NCI-H1930 (cell line): Measurements from ENCODE around the gene LTB4R.
A peak's percentile ranks its signal among the peaks of the same experiment; 100 is the strongest.

Experiments
- DNase-seq, 2 experiments: peaks; one replicate each; lab custom pipeline; 2025; lab: John Stamatoyannopoulos, UW

Gene LTB4R, protein sequence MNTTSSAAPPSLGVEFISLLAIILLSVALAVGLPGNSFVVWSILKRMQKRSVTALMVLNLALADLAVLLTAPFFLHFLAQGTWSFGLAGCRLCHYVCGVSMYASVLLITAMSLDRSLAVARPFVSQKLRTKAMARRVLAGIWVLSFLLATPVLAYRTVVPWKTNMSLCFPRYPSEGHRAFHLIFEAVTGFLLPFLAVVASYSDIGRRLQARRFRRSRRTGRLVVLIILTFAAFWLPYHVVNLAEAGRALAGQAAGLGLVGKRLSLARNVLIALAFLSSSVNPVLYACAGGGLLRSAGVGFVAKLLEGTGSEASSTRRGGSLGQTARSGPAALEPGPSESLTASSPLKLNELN

DNA sequence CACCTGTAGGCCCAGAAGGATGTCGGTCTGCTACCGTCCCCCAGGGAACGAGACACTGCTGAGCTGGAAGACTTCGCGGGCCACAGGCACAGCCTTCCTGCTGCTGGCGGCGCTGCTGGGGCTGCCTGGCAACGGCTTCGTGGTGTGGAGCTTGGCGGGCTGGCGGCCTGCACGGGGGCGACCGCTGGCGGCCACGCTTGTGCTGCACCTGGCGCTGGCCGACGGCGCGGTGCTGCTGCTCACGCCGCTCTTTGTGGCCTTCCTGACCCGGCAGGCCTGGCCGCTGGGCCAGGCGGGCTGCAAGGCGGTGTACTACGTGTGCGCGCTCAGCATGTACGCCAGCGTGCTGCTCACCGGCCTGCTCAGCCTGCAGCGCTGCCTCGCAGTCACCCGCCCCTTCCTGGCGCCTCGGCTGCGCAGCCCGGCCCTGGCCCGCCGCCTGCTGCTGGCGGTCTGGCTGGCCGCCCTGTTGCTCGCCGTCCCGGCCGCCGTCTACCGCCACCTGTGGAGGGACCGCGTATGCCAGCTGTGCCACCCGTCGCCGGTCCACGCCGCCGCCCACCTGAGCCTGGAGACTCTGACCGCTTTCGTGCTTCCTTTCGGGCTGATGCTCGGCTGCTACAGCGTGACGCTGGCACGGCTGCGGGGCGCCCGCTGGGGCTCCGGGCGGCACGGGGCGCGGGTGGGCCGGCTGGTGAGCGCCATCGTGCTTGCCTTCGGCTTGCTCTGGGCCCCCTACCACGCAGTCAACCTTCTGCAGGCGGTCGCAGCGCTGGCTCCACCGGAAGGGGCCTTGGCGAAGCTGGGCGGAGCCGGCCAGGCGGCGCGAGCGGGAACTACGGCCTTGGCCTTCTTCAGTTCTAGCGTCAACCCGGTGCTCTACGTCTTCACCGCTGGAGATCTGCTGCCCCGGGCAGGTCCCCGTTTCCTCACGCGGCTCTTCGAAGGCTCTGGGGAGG is at the start of gene LTB4R:
TSS of gene LTB4R (plus strand) at position 857 of the 959 bp plus-strand sequence. CDS start 4,150 bp downstream, outside the sequence.
- peak in 1 of 2 experiments; percentile 40 for DNase-seq

DNA sequence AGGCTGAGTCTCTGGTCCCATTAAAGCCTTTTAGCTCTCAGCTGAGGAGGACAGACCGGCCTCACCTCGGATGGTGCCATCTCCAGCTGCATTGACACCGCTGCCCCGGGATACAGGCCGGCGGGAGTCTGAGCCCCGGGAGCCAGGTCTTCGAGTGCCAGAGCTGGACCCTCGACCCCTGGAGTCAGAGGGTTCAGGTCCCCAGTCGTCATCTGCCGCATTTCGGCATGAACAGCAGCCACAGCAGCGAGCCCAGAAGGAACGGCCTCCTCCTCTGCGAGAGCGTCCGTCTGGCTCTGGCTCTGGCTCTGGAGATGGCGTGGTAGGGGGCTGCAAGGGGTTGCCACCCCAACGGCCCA is 49.4 kb upstream of the LTB4R start:
- no peak for DNase-seq

DNA sequence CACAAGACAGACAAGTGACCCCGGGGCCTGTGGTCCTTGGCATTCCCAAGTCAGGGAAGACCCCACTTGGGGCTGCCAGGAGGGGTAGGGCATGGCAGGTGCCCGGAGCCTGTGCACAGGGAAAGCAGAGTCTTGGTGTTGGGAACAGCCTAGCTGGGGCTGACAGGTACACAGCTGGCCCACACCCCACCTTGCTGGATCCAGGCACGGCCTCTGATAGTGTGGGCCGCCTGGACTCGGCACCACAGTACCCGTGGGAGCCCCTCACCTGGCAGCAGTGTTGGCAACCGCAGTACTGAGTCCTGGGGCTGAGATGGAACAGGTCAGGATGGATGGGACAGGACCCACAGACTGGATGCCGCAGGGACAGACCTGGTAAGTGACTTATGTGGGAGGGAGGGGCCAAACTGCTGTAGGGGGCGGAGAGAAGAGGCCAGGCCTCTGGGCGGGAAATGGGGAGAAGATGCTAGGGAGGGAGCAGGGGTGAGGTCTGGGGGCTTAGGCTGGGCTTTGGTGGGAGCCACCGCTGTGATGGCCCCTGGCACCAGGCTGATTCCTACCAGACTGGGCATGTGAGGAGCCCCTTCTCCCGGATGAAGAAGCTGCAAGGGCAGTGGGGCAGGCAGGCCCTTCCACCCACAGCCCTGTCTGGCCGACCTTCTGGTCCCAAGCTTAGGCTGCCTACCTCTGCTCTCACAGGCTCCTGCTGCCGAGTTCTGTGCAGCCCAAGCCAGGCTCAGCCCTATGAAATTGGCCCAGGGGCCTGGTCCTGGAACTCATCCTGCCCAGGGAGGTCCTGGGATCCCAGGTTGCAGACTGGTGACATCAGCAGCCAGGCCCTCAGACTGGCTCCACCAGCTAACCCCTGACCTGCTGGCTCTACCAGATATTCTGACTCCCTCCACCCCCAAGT is 48.2 kb upstream of the LTB4R start, which contains the start of gene TGM1:
TSS of gene TGM1 (minus strand) at position 357 of the 913 bp plus-strand sequence. CDS start 825 bp downstream, outside the sequence.
- no peak for DNase-seq

DNA sequence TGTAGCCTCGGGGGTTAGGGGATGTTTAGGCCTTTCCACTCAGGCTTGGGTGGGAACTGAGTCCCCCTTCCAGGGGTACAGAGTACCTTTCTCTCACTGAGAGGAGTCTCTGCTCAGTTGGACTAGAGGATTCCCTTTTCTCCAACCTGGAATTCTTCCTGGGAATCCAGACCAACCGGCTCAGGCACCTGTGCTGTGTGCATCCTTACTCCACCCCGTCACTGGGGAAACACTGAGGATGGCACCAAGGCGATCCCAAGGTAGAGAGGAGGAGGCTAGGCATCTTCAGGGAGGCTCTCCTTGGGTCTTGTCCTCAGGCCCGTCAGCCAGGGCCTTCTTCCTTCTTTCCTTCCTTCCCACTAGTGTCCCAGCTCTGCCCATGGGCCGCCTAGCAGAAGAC is 47.5 kb upstream of the LTB4R start:
- DNase-seq = no peak

DNA sequence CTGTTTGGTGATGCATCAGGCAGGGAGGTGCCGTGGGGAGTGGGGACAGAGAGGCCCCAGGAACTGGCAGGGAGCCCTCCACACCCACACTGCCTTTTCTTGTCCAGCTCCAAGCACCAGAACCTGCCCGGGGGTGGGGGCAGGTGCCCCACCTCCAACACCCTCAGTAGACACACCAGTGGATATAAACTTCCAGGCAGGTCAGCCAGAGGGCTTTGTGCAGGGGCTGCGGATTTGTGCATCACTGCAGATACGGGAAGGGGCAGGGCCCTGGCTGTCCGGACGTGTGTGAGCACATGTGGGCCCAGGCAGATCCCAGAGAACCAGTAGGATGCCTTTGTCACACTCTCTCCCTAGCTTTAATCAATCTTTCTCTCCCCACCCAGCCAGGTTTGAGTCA is 47.0 kb upstream of the LTB4R start:
- no peak for DNase-seq

DNA sequence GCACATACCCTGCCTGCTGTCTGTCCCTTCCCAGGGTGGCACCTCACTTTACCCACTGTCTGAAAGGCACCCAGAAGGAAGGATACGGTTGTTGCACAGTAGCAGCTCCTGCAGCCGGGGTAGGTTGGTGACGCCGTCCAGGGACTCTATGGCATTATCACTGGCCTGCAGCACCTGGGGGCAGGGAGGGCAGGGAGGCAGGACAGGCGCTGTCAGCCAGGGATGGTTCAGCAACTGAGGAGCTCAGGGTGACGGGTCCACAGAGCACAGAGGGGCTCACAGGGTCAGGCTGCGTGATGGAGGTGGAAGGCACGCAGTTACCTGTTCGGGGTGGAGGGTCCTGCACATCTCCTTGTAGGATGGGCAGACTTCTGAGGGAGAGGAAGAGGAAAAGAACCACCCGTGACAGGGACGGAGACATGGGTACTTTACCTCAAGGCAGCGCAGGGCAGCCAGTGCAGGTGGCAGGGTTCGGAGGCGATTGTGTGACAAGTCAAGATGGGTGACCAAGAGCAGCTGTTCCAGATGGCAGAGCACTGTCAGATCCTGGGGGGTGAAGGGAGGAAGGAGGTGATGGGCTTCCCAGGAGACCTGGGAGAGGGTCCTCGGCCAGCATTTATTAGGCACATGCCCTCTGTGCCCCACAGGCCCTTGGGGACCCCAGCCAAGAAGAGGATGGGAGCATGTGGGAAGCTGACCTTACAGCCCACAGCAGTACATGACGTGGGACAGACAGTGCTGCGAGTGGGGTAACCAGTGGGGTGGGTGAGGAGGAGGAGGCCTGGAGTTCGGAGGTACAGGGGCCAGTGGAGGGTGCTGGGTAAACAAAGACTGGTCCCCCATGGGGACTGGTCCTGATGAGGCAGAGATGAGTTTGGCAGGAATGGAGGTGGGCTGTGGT is 44.7 kb upstream of the LTB4R start:
- DNase-seq = no peak

DNA sequence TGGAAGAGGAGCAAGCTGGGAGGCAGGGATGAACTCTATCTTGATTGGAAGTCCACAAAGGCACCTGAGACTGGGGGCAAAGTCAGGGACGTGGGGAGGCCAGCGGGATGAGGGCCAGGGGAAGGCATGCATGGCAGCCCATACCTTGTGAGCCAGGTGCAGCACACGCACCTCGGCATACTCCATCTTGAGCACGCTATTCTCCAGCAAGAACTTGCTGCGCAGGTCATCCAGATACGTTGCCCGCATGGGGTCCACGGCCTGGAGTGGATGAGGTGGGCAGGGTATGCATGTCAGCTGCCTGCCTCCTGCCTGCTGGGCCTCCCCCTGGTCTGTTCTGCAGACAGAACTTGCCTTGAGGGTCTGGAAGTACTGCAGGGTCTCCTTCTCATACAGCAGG is 43.8 kb upstream of the LTB4R start:
- DNase-seq = no peak

DNA sequence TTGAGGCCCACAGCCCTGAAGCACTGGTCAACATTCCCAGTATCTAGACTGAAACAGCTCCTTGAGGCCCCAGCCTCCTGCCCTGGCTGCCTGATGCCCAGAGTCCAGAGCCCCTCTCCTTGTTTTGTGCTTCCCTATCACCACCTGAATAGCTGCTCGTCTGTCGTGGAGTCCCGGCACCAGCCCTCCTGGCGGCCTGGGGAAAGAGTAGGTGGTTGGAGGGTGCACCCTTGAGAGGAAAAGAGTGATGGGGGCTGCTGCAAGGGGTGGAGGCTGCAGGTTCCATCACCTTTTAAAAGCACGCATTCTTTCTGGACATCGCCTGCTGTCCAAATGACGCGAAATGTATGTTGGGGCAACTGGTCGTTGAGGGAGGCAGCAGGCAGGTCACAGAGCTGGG is 43.1 kb upstream of the LTB4R start:
- no peak for DNase-seq

DNA sequence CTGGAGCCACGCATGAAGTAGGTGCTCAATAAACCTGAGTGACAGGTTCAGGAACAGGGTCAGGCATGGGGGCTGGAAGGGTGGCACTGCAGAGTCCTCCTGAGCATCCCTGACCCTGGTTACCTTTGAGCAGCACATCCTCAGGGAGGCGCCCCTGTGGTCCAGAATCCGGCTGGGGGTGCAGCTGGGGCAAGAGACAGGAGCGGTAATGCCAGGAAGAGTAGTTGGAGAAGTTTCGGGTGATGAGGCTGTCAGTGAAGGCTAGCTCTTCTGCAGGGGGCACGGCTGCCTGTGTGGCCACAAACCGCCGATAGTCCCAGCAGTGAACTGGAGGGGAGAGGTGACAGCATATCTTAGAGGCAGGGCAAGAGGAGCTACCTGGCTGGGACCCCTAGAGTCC is 41.9 kb upstream of the LTB4R start:
- no peak for DNase-seq

DNA sequence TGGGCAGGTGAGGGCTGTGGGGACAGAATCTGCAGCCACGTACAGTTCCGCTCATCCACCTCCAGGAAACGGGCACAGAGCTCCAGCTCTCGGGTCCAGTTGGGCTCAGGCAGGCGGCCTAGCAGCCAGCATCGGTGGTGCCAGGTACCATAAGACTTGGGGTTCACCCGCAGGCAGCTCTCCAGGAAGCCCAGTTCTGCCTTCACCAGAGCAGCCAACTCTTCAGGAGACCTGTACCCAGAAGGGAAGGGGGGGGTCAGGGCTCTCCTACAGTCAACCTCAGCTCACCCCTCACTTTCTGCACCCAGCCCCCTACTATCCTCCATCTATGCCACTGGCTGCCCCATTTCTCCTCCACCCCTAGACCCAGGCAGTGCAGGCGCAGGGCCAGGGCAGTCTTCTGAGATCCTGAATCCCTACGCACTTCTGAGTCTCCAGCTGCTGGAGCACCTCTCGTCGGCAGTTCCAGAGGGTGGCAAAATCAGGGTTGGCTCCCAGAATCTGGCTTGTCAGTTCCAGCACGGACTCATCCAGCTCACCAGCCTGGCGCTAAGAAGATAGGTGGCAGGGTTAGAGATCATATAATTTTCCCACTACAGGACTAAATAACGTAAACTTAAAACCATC is 41.3 kb upstream of the LTB4R start:
- no peak for DNase-seq

DNA sequence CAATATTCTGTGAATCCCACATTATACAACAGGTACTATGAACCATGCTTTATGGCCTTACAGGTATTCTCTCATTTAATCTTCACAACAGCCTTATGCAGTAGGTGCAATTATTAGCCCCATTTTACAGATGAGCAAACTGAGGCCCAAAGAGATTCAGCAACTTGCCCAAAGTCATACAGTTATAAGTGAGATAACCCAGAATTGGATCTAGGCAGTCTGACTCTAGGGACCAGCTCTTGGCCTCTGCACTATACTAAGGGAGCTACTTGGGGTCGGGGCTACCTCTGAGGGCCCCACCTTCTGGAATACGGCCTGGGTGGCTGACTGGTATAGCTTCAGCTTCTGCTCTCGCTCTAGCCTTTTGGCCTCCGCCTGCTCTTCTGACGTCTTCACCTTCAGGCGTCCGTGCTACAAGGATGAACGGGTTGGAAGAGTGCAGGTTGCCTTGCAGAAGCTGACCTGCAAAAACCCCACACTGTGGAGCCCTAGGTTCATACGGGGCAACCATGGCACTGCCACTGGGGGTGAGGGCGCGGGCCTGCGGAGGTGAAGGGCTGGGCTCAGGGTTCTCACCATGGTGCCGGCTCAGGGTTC is 40.7 kb upstream of the LTB4R start:
- DNase-seq = no peak

DNA sequence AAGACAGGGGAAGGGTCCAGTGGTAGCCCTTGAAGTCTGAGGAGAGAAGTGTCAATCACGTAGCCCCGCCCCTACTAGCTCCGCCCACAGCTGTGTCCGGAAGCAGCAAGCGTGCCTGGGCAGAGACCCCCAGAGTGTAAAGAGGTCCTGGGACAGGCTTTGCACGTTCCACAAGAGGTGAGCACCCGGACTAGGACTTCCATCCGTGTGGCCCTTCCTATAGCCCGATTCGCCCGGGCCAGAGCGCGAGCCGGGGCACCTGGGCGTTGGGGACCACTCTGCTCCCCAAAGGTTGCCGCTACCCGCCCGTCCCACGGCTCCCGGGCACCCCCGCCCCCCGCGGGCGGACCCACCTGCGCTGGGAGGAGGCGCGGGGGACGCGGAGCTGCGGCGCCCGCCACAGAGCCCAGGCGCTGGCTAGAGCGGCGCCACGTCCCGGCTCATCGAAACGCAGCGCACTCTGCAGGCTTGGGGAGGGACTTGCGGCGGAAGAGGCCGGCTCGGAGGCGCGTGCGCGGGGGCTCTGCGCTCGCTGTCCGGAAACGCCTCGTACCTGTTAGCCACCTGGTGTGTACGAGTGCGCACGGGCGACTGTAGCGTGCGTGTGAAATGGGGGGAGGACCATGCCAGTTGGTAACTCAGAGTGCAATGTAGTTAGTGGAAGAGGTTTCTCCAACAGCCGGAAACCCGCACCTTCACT is 40.0 kb upstream of the LTB4R start, which contains the start of gene RABGGTA:
TSS of gene RABGGTA (minus strand) at position 464 of the 700 bp plus-strand sequence. CDS start 482 bp downstream, outside the sequence.
- peak; percentile 87 to 95 for DNase-seq

DNA sequence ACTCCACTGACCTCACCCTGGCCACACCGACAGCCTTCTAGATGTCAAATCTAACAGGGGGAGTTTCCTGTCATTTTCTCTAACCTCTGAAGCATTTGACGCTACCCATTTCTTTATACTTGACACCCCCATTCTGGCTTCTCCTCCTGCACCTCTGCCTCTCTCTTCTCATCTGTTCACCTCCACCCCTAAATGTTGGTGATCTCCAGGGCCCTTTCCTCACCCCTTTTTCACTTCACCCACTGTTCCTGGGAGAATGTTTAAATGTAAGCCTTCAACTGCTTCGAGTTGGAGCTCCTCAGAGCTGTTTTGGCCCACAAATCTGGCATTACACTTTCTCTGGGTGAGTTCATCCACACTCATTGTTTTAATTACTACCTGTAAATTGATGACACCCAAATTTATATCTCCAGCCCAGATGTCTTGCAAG is 39.5 kb upstream of the LTB4R start:
- DNase-seq = no peak

DNA sequence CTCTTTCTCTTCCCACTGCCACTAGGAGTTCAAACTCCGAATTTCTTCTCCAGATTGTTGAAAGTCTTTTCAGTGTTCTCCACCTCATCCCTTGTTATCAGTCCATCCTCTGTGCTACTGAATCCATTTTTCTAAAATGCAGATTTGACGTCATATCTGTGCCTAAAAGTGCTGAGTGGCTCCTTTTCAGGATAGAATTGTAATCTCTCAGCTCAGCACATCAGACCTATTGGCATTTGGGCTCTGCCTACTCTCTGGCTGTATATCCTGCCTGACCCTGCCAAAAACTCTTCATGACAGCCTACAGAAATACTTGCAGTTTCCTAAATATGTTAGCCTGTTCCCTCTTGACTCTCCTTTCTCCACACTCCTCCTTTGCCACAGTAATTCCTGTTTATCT is 38.8 kb upstream of the LTB4R start:
- DNase-seq = no peak

DNA sequence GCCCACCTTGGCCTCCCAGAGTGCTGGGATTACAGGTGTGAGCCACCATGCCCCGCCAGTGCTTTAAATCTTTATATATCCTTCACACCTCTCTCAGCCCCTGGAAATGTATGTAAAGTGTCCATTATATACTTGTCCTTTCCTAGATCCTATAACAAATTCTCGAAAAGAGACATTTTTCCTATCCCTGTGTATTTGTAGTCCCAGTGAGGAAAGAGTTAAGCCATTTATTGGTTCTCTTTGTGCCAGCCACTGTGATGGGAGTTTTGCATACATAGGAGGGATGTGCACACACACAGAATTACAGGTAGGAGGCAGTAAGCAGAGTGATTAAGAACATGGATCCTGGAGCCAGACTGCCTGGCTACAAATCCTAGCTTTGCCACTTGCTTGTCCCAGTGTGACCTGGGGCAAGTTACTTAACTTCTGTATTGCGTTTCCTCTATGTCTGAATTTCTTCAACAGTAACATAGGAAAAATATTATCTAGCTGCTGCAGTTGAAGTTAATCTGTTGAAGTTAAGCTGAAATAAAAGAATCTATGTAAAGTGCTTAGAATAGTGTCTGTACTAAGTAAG is 37.8 kb upstream of the LTB4R start:
- DNase-seq = no peak

DNA sequence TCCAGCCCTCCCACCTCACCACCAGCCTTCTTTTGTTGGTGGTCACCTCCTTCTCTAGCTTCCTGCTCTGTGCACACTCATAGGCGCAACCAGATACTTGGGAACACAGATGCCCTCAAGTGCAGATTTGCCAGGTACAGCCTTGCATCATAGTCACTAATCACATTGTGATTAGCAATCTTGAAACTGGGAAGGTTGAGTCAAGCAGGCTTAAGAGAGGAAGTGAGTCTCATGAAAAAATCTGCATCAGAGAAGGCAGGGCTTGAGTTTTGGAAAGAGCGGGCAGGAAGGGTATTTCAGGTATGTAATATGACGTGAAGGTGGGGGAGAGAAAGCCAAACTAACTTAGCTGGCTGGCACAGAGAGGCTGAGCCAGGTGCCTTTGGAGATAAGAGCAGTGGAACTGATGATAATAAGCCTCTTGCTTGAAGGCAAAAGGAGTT is 37.2 kb upstream of the LTB4R start:
- DNase-seq = no peak

DNA sequence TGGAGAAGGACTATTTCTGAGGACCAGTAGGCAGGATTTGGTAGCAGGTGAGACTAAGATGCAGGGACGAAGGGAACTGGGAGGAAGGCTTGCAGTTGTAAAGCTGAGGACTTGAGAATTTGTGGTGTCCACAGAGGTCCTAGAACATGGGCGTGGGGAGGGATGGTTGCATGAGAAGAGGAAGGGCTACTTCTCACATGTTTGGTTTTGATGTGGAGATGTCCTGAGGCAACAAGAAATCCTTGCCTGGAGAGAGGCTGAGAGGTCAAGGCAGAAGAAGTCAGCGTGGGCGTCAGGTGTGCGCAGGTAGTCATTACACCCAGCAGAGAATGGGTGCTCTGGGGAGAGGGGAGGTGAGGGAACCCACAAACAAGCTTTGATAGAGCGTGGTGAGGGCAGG is 34.2 kb upstream of the LTB4R start:
- DNase-seq = no peak

DNA sequence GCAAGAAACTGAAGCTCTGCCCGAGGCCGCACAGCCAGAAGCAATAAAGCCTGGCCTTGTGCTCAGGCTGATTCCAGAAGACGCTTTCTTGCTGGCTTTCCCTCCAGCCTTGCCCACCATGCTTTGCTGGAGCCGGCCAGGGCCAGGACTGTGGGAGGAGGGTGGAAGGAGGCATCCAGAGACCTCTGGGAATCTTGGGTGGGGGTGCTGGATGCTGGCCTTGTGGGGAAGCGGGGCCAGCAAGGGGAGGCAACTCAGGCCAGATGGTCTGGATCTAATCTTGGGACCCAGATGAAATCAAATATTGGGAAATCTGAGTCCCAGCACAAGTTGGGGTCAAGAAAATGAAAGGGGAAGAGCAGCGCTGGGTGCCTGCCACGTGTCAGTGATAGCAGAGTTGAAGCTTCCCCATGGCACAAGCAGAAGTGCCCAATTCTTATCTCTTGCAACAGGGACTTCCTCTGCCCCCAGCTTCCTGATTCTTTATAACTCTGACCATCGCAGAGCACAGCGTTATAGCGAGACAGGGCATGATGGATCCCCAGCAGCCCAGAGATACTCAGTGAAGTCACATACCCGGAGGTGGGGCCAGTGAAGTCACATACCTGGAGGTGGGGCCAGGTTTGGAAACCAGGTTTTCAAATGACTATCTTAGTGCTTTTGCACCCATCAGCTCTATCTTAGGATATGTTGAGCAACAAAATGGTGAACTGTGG is 33.5 kb upstream of the LTB4R start:
- DNase-seq = no peak
